SK-N-SH (cell line): ENCODE data around the gene ADAMTS1. TPM values are rescaled to one million over a fixed set of nuclear protein-coding genes. Genes with fewer than 3 reads are reported as not detected.

ENCODE experiments used
- CTCF ChIA-PET: fragments of 300-600, 350-600 bp; formaldehyde crosslinking; extraction: SDS; loops from one replicate; lab custom pipeline; 2021; lab: Yijun Ruan, JAX
- POLR2A ChIA-PET: fragments of 350-600 bp; sonication (Branson Sonifier 250); formaldehyde crosslinking; extraction: SDS; loops from one replicate; lab custom pipeline; 2020; ENCODE audit warnings: antibody characterized with exemption, inconsistent platforms; lab: Yijun Ruan, JAX
- DNase-seq: peaks from one replicate; pipeline ENCODE4 v3.0.0; 2012
- H2AFZ ChIP-seq: fragments of 200-600 bp; sonication (generic); 2 replicates; pipeline ENCODE4 v1.8.1; 2016; ENCODE audit warnings: antibody characterized with exemption, mild to moderate bottlenecking, low read depth
- H3F3A ChIP-seq: fragments of 200-600 bp; sonication (generic); replicated peaks from 2 replicates; pipeline ENCODE3; 2016; ENCODE audit warnings: antibody characterized with exemption, mild to moderate bottlenecking; ENCODE audit not compliant: insufficient read depth
- H3K27ac ChIP-seq, 2 experiments: fragments of 200-500 bp in 1 of 2; fragments of 200-600 bp in 1 of 2; sonication (Bioruptor generic) in 1 of 2; sonication (generic), shearing (Covaris generic) in 1 of 2; 2 replicates each; pipeline versions ENCODE4 v1.5.1 to v1.6.1; 2014 to 2016; ENCODE audit warnings: low read depth in 2 of 2, inconsistent platforms in 1 of 2, low read length in 1 of 2, mild to moderate bottlenecking in 1 of 2, mixed read lengths in 1 of 2
- H3K27me3 ChIP-seq: fragments of 200-600 bp; sonication (generic), shearing (Covaris generic); 2 replicates; pipeline ENCODE4 v1.6.1; 2016; ENCODE audit warnings: mixed run types; ENCODE audit not compliant: insufficient read depth
- H3K36me3 ChIP-seq, 2 experiments: fragments of 200-500 bp in 1 of 2; fragments of 200-600 bp in 1 of 2; sonication (Bioruptor generic) in 1 of 2; sonication (generic) in 1 of 2; replicated peaks in 1 of 2; 2 replicates each; pipeline versions ENCODE3 to v1.5.1; 2014 to 2016; ENCODE audit warnings: low read length in 1 of 2, mild to moderate bottlenecking in 1 of 2; ENCODE audit not compliant: insufficient read depth in 2 of 2, control insufficient read depth in 1 of 2
- H3K4me1 ChIP-seq, 2 experiments: fragments of 200-500 bp in 1 of 2; fragments of 200-600 bp in 1 of 2; sonication (Bioruptor generic) in 1 of 2; sonication (generic), shearing (Covaris generic) in 1 of 2; 2 replicates each; pipeline versions ENCODE4 v1.5.1 to v1.6.1; 2014 to 2016; ENCODE audit warnings: low read depth in 1 of 2, low read length in 1 of 2, mixed run types in 1 of 2; ENCODE audit not compliant: insufficient read depth in 2 of 2, control insufficient read depth in 1 of 2
- H3K4me2 ChIP-seq: fragments of 200-600 bp; sonication (generic), shearing (Covaris generic); 2 replicates; pipeline ENCODE4 v1.6.1; 2017; ENCODE audit warnings: mixed run types
- H3K4me3 ChIP-seq, 2 experiments: fragments of 200-500 bp in 1 of 2; fragments of 200-600 bp in 1 of 2; sonication (Bioruptor generic) in 1 of 2; sonication (generic), shearing (Covaris generic) in 1 of 2; 2 replicates each; pipeline versions ENCODE4 v1.5.1 to v1.8.1; 2014 to 2016; ENCODE audit warnings: low read depth in 2 of 2, inconsistent platforms in 1 of 2, low read length in 1 of 2, mild to moderate bottlenecking in 1 of 2, mixed read lengths in 1 of 2, moderate library complexity in 1 of 2
- H3K79me2 ChIP-seq: fragments of 200-600 bp; sonication (generic); 2 replicates; pipeline ENCODE4 v1.8.1; 2017; ENCODE audit warnings: mild to moderate bottlenecking; ENCODE audit not compliant: insufficient read depth
- H3K9ac ChIP-seq: fragments of 200-600 bp; sonication (generic); 2 replicates; pipeline ENCODE4 v1.6.1; 2017; ENCODE audit warnings: mixed run types
- H3K9me2 ChIP-seq: fragments of 200-600 bp; sonication (generic); 2 replicates; pipeline ENCODE4 v1.6.1; 2017; ENCODE audit warnings: mixed run types
- H3K9me3 ChIP-seq: fragments of 200-600 bp; sonication (generic); 2 replicates; pipeline ENCODE4 v1.6.1; 2017; ENCODE audit warnings: mixed run types, mild to moderate bottlenecking, moderate library complexity
- H4K20me1 ChIP-seq: fragments of 200-600 bp; sonication (generic); 2 replicates; pipeline ENCODE4 v1.6.1; 2017; ENCODE audit warnings: mild to moderate bottlenecking, mixed run types; ENCODE audit not compliant: insufficient read depth
- CHD2 ChIP-seq: fragments of 150-350 bp; IDR thresholded peaks from 2 replicates; pipeline ENCODE4 v1.6.1; 2018; ENCODE audit warnings: low read length; ENCODE audit not compliant: partially characterized antibody
- EZH2phosphoT487 ChIP-seq: fragments of 200-600 bp; sonication (generic); IDR thresholded peaks from 2 replicates; pipeline ENCODE4 v1.6.1; 2017; ENCODE audit warnings: low read depth, mixed run types, mild to moderate bottlenecking, antibody characterized with exemption, moderate library complexity, borderline replicate concordance
- FOSL2 ChIP-seq: IDR thresholded peaks from 2 replicates; pipeline ENCODE4 v1.4.0; 2012; ENCODE audit warnings: low read depth, mild to moderate bottlenecking, moderate library complexity, borderline replicate concordance
- FOXM1 ChIP-seq: IDR thresholded peaks from 2 replicates; pipeline ENCODE4 v1.4.0; 2012; ENCODE audit warnings: low read depth, mild to moderate bottlenecking
- GABPA ChIP-seq: IDR thresholded peaks from 2 replicates; pipeline ENCODE4 v1.4.0; 2012; ENCODE audit warnings: low read depth, mild to moderate bottlenecking
- GATA2 ChIP-seq: sonication (generic); formaldehyde crosslinking; IDR thresholded peaks from 2 replicates; pipeline ENCODE4 v1.5.0; 2020; ENCODE audit warnings: mild to moderate bottlenecking, missing genetic modification reagents
- IRF3 ChIP-seq: fragments of 150-350 bp; IDR thresholded peaks from 2 replicates; pipeline ENCODE4 v1.6.1; 2016; ENCODE audit warnings: mild to moderate bottlenecking, low read depth, low read length
- JUND ChIP-seq: IDR thresholded peaks from 2 replicates; pipeline ENCODE4 v1.4.0; 2012
- MXI1 ChIP-seq: IDR thresholded peaks from 2 replicates; pipeline ENCODE4 v1.6.1; 2012; ENCODE audit warnings: mild to moderate bottlenecking, low read depth, low read length, improper control_type of control experiment
- NRF1 ChIP-seq: IDR thresholded peaks from 2 replicates; pipeline ENCODE4 v1.6.1; 2012; ENCODE audit warnings: low read depth, mild to moderate bottlenecking, low read length
- PBX3 ChIP-seq: IDR thresholded peaks from 2 replicates; pipeline ENCODE4; 2012
- POLR2AphosphoS5 ChIP-seq: IDR thresholded peaks from 2 replicates; pipeline ENCODE4 v1.6.1; 2012; ENCODE audit warnings: low read depth, low read length
- RAD21 ChIP-seq: IDR thresholded peaks from 2 replicates; pipeline ENCODE4 v1.6.1; 2012; ENCODE audit warnings: mild to moderate bottlenecking, low read length
- RFX5 ChIP-seq: IDR thresholded peaks from 2 replicates; pipeline ENCODE4 v1.6.1; 2012; ENCODE audit warnings: mild to moderate bottlenecking, improper control_type of control experiment, low read length
- RXRA ChIP-seq: IDR thresholded peaks from 2 replicates; pipeline ENCODE4 v1.4.0; 2012; ENCODE audit warnings: low read depth, mild to moderate bottlenecking, borderline replicate concordance
- SIN3A ChIP-seq: IDR thresholded peaks from 2 replicates; pipeline ENCODE4 v1.6.1; 2012; ENCODE audit warnings: low read depth, mild to moderate bottlenecking, low read length, moderate library complexity, borderline replicate concordance
- SMC3 ChIP-seq: IDR thresholded peaks from 2 replicates; pipeline ENCODE4 v1.6.1; 2012; ENCODE audit warnings: low read depth, low read length, improper control_type of control experiment
- TAF1 ChIP-seq: IDR thresholded peaks from 2 replicates; pipeline ENCODE4 v1.6.1; 2012; ENCODE audit warnings: low read depth, mild to moderate bottlenecking, low read length, moderate library complexity, borderline replicate concordance
- TEAD4 ChIP-seq: IDR thresholded peaks from 2 replicates; pipeline ENCODE4 v1.4.0; 2012; ENCODE audit warnings: mild to moderate bottlenecking, borderline replicate concordance; ENCODE audit not compliant: insufficient read depth
- USF1 ChIP-seq: IDR thresholded peaks from 2 replicates; pipeline ENCODE4 v1.4.0; 2012; ENCODE audit warnings: low read depth, borderline replicate concordance
- USF2 ChIP-seq: fragments of 150-350 bp; IDR thresholded peaks from 2 replicates; pipeline ENCODE4 v1.6.1; 2017; ENCODE audit warnings: antibody characterized with exemption, low read length, low read depth, borderline replicate concordance
- YY1 ChIP-seq: IDR thresholded peaks from 2 replicates; pipeline ENCODE4 v1.4.0; 2012; ENCODE audit warnings: low read depth, mild to moderate bottlenecking
- ZBTB33 ChIP-seq: IDR thresholded peaks from 2 replicates; pipeline ENCODE4 v1.4.0; 2012; ENCODE audit warnings: low read depth, borderline replicate concordance
- WGBS: methylation state at CpG from one replicate; pipeline ENCODE4 v1.1.6; 2017; ENCODE audit warnings: low lambda C conversion rate; 5-methylcytosine and 5-hydroxymethylcytosine counted together
- polyA plus RNA-seq, 3 experiments: library from polyadenylated mRNA; depleted of rRNA; stranded (reverse); fragments of >200 nt; gene quantifications; 2 replicates each; pipeline ENCODE4 v1.2.3, GENCODE V29; 2012
- TF ChIP-seq, protein P1 (sequence below): fragments of 200-600 bp; sonication (generic); IDR thresholded peaks from 2 replicates; pipeline ENCODE4 v1.6.1; 2017; ENCODE audit warnings: antibody characterized with exemption, mild to moderate bottlenecking, moderate library complexity

The ADAMTS1 gene
- 118 and 137 TPM in 2 replicates for polyA plus RNA-seq (2012; rRNA removed)
- 69.8 and 75.6 TPM in 2 replicates for polyA plus RNA-seq (2012; cell fraction: cytosol; rRNA removed)
- 389 and 512 TPM in 2 replicates for polyA plus RNA-seq (2012; cell fraction: nucleus; rRNA removed)

DNA sequence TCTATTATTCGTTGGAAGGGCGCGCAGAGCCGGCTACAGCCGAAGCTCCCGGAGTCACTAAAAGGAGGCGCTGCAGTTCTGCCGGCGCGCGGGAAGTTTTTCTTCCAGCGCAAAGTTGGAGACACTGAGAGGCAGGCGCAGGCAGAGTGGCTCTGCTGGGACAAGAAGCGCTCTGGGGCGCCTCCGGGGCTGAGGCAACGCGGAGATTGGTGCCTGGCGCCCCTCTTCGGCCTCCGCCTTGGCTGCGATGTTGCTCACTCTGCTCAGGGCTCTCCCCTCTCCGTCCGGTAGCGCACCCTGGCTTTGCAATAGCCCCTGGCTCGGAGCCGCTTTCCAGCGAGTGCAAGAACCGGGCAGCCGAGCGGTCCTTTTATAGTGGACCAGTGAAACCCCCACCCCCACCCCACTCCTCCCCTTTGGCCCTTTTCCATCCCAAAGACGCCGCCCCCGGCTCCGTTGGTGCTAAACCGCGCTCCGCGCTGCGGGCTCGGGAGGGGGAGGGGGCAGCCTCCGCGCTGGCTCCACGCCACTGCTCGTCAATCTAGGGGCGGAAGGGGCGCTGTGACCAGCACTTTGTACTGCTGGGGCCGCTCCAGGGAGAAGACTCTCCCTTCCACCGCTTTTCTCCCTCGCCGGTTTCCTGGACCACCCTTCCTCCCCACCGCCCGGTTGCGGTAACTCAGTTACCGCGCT lies at the start of gene ADAMTS1:
ADAMTS1 (minus strand) TSS at position 344 of the 693 bp plus-strand sequence. CDS start 455 bp downstream, outside the sequence.
- H3K4me1 ChIP-seq = peaks cover 18 to 21% of the 10 kb centered on the region in 2 experiments; a peak in 3 of 4 replicates
- under 1% methylated on average over 30 of the region's 56 CpGs for WGBS
- ChIA-PET CTCF (interaction anchor here (0.7 to 7.1 kb wide), 28 partner anchors 7 to 1899 kb away, joined by 3 to 92 read pairs (median 3); partner anchors contain the start of genes APP, ATP5PF and GABPA), POLR2A (interaction anchor here (0.8 to 2.2 kb wide), 8 partner anchors 12 to 1900 kb away, joined by 3 to 10 read pairs (median 4); partner anchors contain the start of genes ADAMTS5, ATP5PF and GABPA)
- H3K79me2 ChIP-seq = peaks cover 45% of the 10 kb centered on the region
- H3K4me3 ChIP-seq = peak within 1 kb of the TSS; percentile 89 to 91
- peak within 1 kb of the TSS; percentile 78 to 88 for H3K27ac ChIP-seq
- peak within 1 kb of the TSS; percentile 74 for H2AFZ ChIP-seq
- H3K4me2 ChIP-seq = peak within 1 kb of the TSS; percentile 83
- H3F3A ChIP-seq = peaks cover 34% of the 10 kb centered on the region
- DNase-seq = peak; percentile 96
- H3K9ac ChIP-seq = peak within 1 kb of the TSS; percentile 90
- H4K20me1 ChIP-seq = peaks cover 47% of the 10 kb centered on the region
- H3K9me3 ChIP-seq = no peaks in the 10 kb centered on the region
- H3K27me3 ChIP-seq = no peaks in the 10 kb centered on the region
- no peaks in the 10 kb centered on the region for H3K9me2 ChIP-seq
- H3K36me3 ChIP-seq = peaks cover 18 to 25% of the 10 kb centered on the region in 2 experiments
- TF ChIP-seq USF1 (no peak), RAD21 (no peak), POLR2AphosphoS5 (peak; percentile 100), IRF3 (no peak), NRF1 (no peak), TEAD4 (no peak), SIN3A (peak; percentile 85), RFX5 (no peak), FOSL2 (no peak), EZH2phosphoT487 (no peak), ZBTB33 (no peak), CHD2 (peak; percentile 82), USF2 (no peak), GATA2 (no peak), YY1 (no peak), JUND (peak; percentile 19; the same call in 1 of the 2 replicates), MXI1 (peak; percentile 47; the same call in 1 of the 2 replicates), PBX3 (peak; percentile 18; the same call in 1 of the 2 replicates), GABPA (no peak), RXRA (no peak), FOXM1 (peak; percentile 26; the same call in 1 of the 2 replicates), SMC3 (no peak; the same call in 1 of the 2 replicates), TAF1 (peak; percentile 93)
- TF ChIP-seq, protein P1, sequence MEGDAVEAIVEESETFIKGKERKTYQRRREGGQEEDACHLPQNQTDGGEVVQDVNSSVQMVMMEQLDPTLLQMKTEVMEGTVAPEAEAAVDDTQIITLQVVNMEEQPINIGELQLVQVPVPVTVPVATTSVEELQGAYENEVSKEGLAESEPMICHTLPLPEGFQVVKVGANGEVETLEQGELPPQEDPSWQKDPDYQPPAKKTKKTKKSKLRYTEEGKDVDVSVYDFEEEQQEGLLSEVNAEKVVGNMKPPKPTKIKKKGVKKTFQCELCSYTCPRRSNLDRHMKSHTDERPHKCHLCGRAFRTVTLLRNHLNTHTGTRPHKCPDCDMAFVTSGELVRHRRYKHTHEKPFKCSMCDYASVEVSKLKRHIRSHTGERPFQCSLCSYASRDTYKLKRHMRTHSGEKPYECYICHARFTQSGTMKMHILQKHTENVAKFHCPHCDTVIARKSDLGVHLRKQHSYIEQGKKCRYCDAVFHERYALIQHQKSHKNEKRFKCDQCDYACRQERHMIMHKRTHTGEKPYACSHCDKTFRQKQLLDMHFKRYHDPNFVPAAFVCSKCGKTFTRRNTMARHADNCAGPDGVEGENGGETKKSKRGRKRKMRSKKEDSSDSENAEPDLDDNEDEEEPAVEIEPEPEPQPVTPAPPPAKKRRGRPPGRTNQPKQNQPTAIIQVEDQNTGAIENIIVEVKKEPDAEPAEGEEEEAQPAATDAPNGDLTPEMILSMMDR = no peak; the same call in 1 of the 2 replicates
